ENCODE measurements around the gene SLC25A47. TPM values are rescaled to one million over a fixed set of nuclear protein-coding genes. Genes with fewer than 3 reads are reported as not detected.

SLC25A47 gene
- total RNA-seq, 1 experiment from 2014 or later, result 0.13 TPM

- H2BK5ac ChIP-seq (ENCODE audit: insufficient read length, low read length), result no peak overlapping the region
- no peaks in the 10 kb centered on the region for H3K79me1 ChIP-seq (ENCODE audit: insufficient read depth, low read depth, low read length, poor library complexity, severe bottlenecking)
- H3K23me2 ChIP-seq (ENCODE audit: insufficient read length, low read depth, low read length, poor library complexity, severe bottlenecking), result no peaks in the 10 kb centered on the region
- no peak overlapping the region for H4K5ac ChIP-seq (ENCODE audit: insufficient read length, low read depth, low read length)
- H4K20me1 ChIP-seq (ENCODE audit: control insufficient read depth, insufficient read depth, insufficient read length), result no peaks in the 10 kb centered on the region
- H2AFZ ChIP-seq (ENCODE audit: low read length), result no peak overlapping the region
- H3K79me2 ChIP-seq (ENCODE audit: insufficient read depth, low read length), result no peaks in the 10 kb centered on the region
- DNase-seq, result no peak
- peaks cover under 1 to 10% of the 10 kb centered on the region in 2 experiments; a peak in 2 of 4 replicates for H3K4me1 Mint-ChIP-seq
- no peaks in the 10 kb centered on the region for H3K9me3 Mint-ChIP-seq
- H3K56ac ChIP-seq (ENCODE audit: insufficient read length, low read depth, low read length), result no peak overlapping the region
- H3K14ac ChIP-seq (ENCODE audit: insufficient read depth, low read length), result no peak overlapping the region; the same call in 1 of the 2 replicates
- no peak overlapping the region for H4K91ac ChIP-seq (ENCODE audit: insufficient read length, low read depth, low read length)
- H2BK120ac ChIP-seq (ENCODE audit: low read depth, low read length, poor library complexity, severe bottlenecking), result no peak overlapping the region
- no peak overlapping the region for H3K27ac Mint-ChIP-seq
- H3K23ac ChIP-seq (ENCODE audit: insufficient read length, low read depth, low read length), result no peak overlapping the region
- H3K18ac ChIP-seq (ENCODE audit: insufficient read length, low read depth, low read length), result no peak overlapping the region
- no peak overlapping the region for H2BK12ac ChIP-seq (ENCODE audit: insufficient read length, low read depth, low read length)
- H3T11ph ChIP-seq (ENCODE audit: low read length), result no peak overlapping the region
- H3K27me3 ChIP-seq (ENCODE audit: insufficient read depth, low read length), result no peaks in the 10 kb centered on the region
- peaks cover 1% of the 10 kb centered on the region for H3K27me3 Mint-ChIP-seq (ENCODE audit: low read depth)
- TF ChIP-seq CTCF (conservative IDR thresholded peaks at IDR 0.05), result no peak
- no CpG with 5 or more reads among the region's 24 CpGs for WGBS (ENCODE audit: extremely low coverage, insufficient read length, low lambda C conversion rate)
- no peak overlapping the region for H3K4me3 Mint-ChIP-seq
- no peak overlapping the region for H3K27ac ChIP-seq (ENCODE audit: insufficient read length, low read depth, low read length)
- H3K4ac ChIP-seq (ENCODE audit: low read depth, low read length), result no peak overlapping the region
- H3K9ac ChIP-seq (ENCODE audit: extremely low read depth, insufficient read length, low read length), result no peak overlapping the region
- H3K4me1 ChIP-seq (ENCODE audit: insufficient read depth, low read length), result no peaks in the 10 kb centered on the region
- no peaks in the 10 kb centered on the region for H3K36me3 Mint-ChIP-seq (ENCODE audit: insufficient read depth in 1 of 3, low read depth in 3 of 3)
- no peak overlapping the region for H4K8ac ChIP-seq (replicated peaks; ENCODE audit: insufficient read length, low read depth, low read length)
- no peak overlapping the region for H2AK5ac ChIP-seq (ENCODE audit: insufficient read length, low read length)
- no peak overlapping the region for H3K4me2 ChIP-seq (ENCODE audit: insufficient read depth, insufficient read length, low read length)
- no peaks in the 10 kb centered on the region for H3K9me3 ChIP-seq (ENCODE audit: control insufficient read depth, low read depth, low read length)
- no peak overlapping the region for H2BK20ac ChIP-seq (ENCODE audit: low read depth, low read length, poor library complexity, severe bottlenecking)
- H2BK15ac ChIP-seq (ENCODE audit: low read depth, low read length), result no peak overlapping the region
Measured at GRCh38 chr14:100327128-100327527, 4.0 kb downstream of the SLC25A47 start.
